Loucy (cell line): ENCODE measurements around the gene IGF1R.

Experiments used
- EZH2phosphoT487 ChIP-seq: fragments of 200-600 bp; IDR thresholded peaks from 2 replicates; pipeline ENCODE4 v1.6.1; 2018; ENCODE audit warnings: antibody characterized with exemption, mild to moderate bottlenecking, moderate library complexity, borderline replicate concordance
- TF ChIP-seq, protein P1 (sequence below): fragments of 200-600 bp; sonication (generic); conservative IDR thresholded peaks from 2 replicates; pipeline ENCODE4 v1.5.1; 2014; ENCODE audit warnings: mild to moderate bottlenecking, antibody characterized with exemption, low read length

DNA sequence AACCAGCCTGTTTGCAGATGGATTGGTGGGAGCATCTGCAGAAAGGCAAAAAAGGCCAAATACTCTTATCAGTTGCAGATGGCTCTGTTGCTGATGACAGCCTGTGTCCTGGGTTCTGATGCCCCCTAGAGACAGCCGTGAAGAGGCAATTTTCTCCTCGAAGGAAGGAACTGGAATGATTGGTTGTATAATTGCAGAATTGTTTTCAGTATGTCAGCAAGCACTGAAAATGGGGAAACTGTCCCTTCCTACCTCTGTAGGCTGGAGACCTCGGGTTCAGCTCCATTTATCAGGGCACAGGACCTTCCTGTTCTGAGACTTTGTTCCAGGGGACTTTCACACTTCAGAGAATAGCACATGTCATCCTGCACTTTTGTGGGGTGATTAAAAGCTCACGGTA, 256.2 kb downstream of the IGF1R start:
- TF ChIP-seq, protein P1, sequence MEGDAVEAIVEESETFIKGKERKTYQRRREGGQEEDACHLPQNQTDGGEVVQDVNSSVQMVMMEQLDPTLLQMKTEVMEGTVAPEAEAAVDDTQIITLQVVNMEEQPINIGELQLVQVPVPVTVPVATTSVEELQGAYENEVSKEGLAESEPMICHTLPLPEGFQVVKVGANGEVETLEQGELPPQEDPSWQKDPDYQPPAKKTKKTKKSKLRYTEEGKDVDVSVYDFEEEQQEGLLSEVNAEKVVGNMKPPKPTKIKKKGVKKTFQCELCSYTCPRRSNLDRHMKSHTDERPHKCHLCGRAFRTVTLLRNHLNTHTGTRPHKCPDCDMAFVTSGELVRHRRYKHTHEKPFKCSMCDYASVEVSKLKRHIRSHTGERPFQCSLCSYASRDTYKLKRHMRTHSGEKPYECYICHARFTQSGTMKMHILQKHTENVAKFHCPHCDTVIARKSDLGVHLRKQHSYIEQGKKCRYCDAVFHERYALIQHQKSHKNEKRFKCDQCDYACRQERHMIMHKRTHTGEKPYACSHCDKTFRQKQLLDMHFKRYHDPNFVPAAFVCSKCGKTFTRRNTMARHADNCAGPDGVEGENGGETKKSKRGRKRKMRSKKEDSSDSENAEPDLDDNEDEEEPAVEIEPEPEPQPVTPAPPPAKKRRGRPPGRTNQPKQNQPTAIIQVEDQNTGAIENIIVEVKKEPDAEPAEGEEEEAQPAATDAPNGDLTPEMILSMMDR = peak; percentile 80
- no peak for TF ChIP-seq EZH2phosphoT487
